GM12878 (cell line): ENCODE results near the gene GUCY1B1. TPM values are rescaled to one million over a fixed set of nuclear protein-coding genes. Genes with fewer than 3 reads are reported as not detected.

Source experiments
- ATAC-seq: fragments of 200-7000 bp; cut with Tn5 transposase; 3 replicates; pipeline ENCODE4 v1.9.1; 2020; ENCODE audit warnings: mild to moderate bottlenecking, moderate library complexity
- BruUV-seq: library from RNA; stranded (reverse); fragments of 400-500 nt; replicated peaks from 2 replicates; lab custom pipeline; 2021; lab: Mats Ljungman, UMichigan
- CTCF ChIA-PET: fragments of 300-600 bp; sonication (Branson Sonifier 250); formaldehyde crosslinking; extraction: SDS; loops from one replicate; lab custom pipeline; 2021; ENCODE audit warnings: inconsistent platforms; lab: Yijun Ruan, JAX
- POLR2A ChIA-PET: fragments of 350-600 bp; formaldehyde crosslinking; extraction: SDS; loops from one replicate; lab custom pipeline; 2021; ENCODE audit warnings: inconsistent platforms; lab: Charles Lee
- RAD21 ChIA-PET: fragments of 300-600 bp; sonication (Branson Sonifier 250); formaldehyde crosslinking; loops from one replicate; lab custom pipeline; 2023; ENCODE audit warnings: antibody characterized with exemption; ENCODE audit not compliant: unreplicated experiment; lab: Charles Lee
- SMC1A ChIA-PET: fragments of 300-600 bp; sonication (Branson Sonifier 250); formaldehyde crosslinking; loops from one replicate; lab custom pipeline; 2023; ENCODE audit not compliant: unreplicated experiment, uncharacterized antibody; lab: Charles Lee
- DNase-seq: peaks from one replicate; pipeline ENCODE4 v3.0.0-alpha.2; 2011; ENCODE audit warnings: low read depth, low spot score
- FAIRE-seq: peaks from 3 replicates; lab custom pipeline; 2011; peaks lifted over from hg19 to GRCh38; lab: Jason Lieb, UNC
- H2AFZ ChIP-seq: 2 replicates; pipeline ENCODE4 v1.6.0; 2011; ENCODE audit warnings: low read depth, low read length, control low read depth; ENCODE audit not compliant: control insufficient read depth
- H3K27ac ChIP-seq: 2 replicates; pipeline ENCODE4 v1.5.1; 2011; ENCODE audit warnings: control low read depth; ENCODE audit not compliant: control insufficient read depth, insufficient read depth
- H3K27me3 ChIP-seq, 2 experiments: replicated peaks in 1 of 2; 2 replicates each; pipeline versions ENCODE4 v1.6.0 to v1.6.1; 2011; ENCODE audit warnings: low read length in 1 of 2; ENCODE audit not compliant: control insufficient read depth in 2 of 2, insufficient read depth in 2 of 2
- H3K36me3 ChIP-seq, 2 experiments: 2 replicates each; pipeline ENCODE4 v1.5.1; 2011; ENCODE audit warnings: low read length in 1 of 2; ENCODE audit not compliant: control insufficient read depth in 2 of 2, insufficient read depth in 2 of 2
- H3K4me1 ChIP-seq: 2 replicates; pipeline ENCODE4 v1.6.1; 2011; ENCODE audit warnings: mild to moderate bottlenecking, low read length, moderate library complexity, mixed read lengths; ENCODE audit not compliant: control insufficient read depth, insufficient read depth
- H3K4me2 ChIP-seq: 2 replicates; pipeline ENCODE4 v1.6.0; 2011; ENCODE audit warnings: control low read depth; ENCODE audit not compliant: control insufficient read depth, insufficient read depth
- H3K4me3 ChIP-seq: fragments of 200-600 bp; sonication (generic); 2 replicates; pipeline ENCODE4 v1.5.1; 2016
- H3K79me2 ChIP-seq: 2 replicates; pipeline ENCODE4 v1.6.0; 2011; ENCODE audit warnings: low read length; ENCODE audit not compliant: control insufficient read depth, insufficient read depth
- H3K9ac ChIP-seq: 2 replicates; pipeline ENCODE4 v1.8.0; 2011; ENCODE audit warnings: low read length, control low read depth, mixed read lengths; ENCODE audit not compliant: control insufficient read depth, insufficient read depth
- H3K9me3 ChIP-seq: replicated peaks from 3 replicates; pipeline ENCODE4 v1.5.1; 2011; ENCODE audit warnings: mild to moderate bottlenecking, low read length; ENCODE audit not compliant: control insufficient read depth, insufficient read depth
- H4K20me1 ChIP-seq: 2 replicates; pipeline ENCODE4 v1.6.0; 2011; ENCODE audit not compliant: control insufficient read depth, insufficient read depth
- ATF7 ChIP-seq: fragments of 450-650 bp; IDR thresholded peaks from 2 replicates; pipeline ENCODE4 v1.6.1; 2016; ENCODE audit warnings: low read depth, mild to moderate bottlenecking
- CUX1 ChIP-seq: IDR thresholded peaks from 2 replicates; pipeline ENCODE4 v1.6.1; 2012; ENCODE audit warnings: improper control_type of control experiment, low read depth, low read length; ENCODE audit not compliant: insufficient replicate concordance
- EED ChIP-seq: sonication (generic); IDR thresholded peaks from 2 replicates; pipeline ENCODE4 v1.6.1; 2016; ENCODE audit warnings: antibody characterized with exemption, low read depth
- GATAD2B ChIP-seq: fragments of 450-650 bp; conservative IDR thresholded peaks from 2 replicates; pipeline ENCODE4 v1.6.1; 2017; ENCODE audit warnings: low read depth, mild to moderate bottlenecking, moderate library complexity
- MTA3 ChIP-seq: IDR thresholded peaks from 2 replicates; pipeline ENCODE4 v1.6.1; 2012; ENCODE audit warnings: low read length, inconsistent platforms, borderline replicate concordance
- NFYB ChIP-seq: IDR thresholded peaks from 2 replicates; pipeline ENCODE4 v1.6.1; 2011; ENCODE audit warnings: low read depth, mild to moderate bottlenecking, low read length, improper control_type of control experiment, moderate library complexity; ENCODE audit not compliant: insufficient read depth
- PML ChIP-seq: IDR thresholded peaks from 2 replicates; pipeline ENCODE4 v1.6.1; 2012; ENCODE audit warnings: low read length, inconsistent platforms
- RELA ChIP-seq: fragments of 450-650 bp; IDR thresholded peaks from 2 replicates; pipeline ENCODE4 v1.8.0; 2014; ENCODE audit warnings: borderline replicate concordance; ENCODE audit not compliant: partially characterized antibody
- SIN3A ChIP-seq: IDR thresholded peaks from 2 replicates; pipeline ENCODE4 v1.6.1; 2012; ENCODE audit warnings: low read depth, low read length, improper control_type of control experiment
- SRF ChIP-seq, 2 experiments: IDR thresholded peaks; 2 replicates each; pipeline ENCODE4 v1.6.1; 2011; ENCODE audit warnings: low read depth in 2 of 2, low read length in 2 of 2, mild to moderate bottlenecking in 1 of 2, moderate library complexity in 1 of 2
- STAT1 ChIP-seq: fragments of 450-650 bp; conservative IDR thresholded peaks from 2 replicates; pipeline ENCODE4 v1.6.1; 2014; ENCODE audit warnings: antibody characterized with exemption, mild to moderate bottlenecking
- TCF12 ChIP-seq: IDR thresholded peaks from 2 replicates; pipeline ENCODE4 v1.6.1; 2011; ENCODE audit warnings: low read depth, mild to moderate bottlenecking, low read length
- USF1 ChIP-seq: IDR thresholded peaks from 2 replicates; pipeline ENCODE4 v1.6.1; 2011; ENCODE audit warnings: borderline replicate concordance, low read depth, mild to moderate bottlenecking, moderate library complexity, mixed read lengths, low read length; ENCODE audit not compliant: insufficient read depth; ENCODE audit errors: extremely low read length
- ZBTB33 ChIP-seq: fragments of 450-650 bp; IDR thresholded peaks from 2 replicates; pipeline ENCODE4 v1.6.1; 2017; ENCODE audit warnings: mild to moderate bottlenecking
- ZNF274 ChIP-seq: IDR thresholded peaks from one replicate; pipeline ENCODE4 v1.8.0; 2011; ENCODE audit not compliant: insufficient read length, insufficient read depth
- WGBS: methylation state at CpG from one replicate; pipeline ENCODE4 v1.1.6; 2016; ENCODE audit warnings: low lambda C conversion rate; ENCODE audit not compliant: insufficient replicate concordance, insufficient coverage; ENCODE audit errors: missing lambda C conversion rate; 5-methylcytosine and 5-hydroxymethylcytosine counted together
- in situ Hi-C: fragments of 300-500 bp; cut with MboI; formaldehyde crosslinking; loops from 9 replicates; pipeline ENCODE4 v1.14.3; 2018; ENCODE audit warnings: mixed read lengths
- intact Hi-C: fragments of 100-400 bp; cut with micrococcal nuclease; formaldehyde crosslinking; loops from one replicate; pipeline ENCODE4 v1.14.2; 2022; ENCODE audit not compliant: unreplicated experiment
- polyA plus RNA-seq, 11 experiments: library from polyadenylated mRNA; depleted of rRNA in 4 of 11; unstranded in 6 of 11; stranded (reverse) in 5 of 11; fragments of >200 nt; fragmentation: Nextera tagmentation in 4 of 11; fragmentation: Illumina TruSeq in 1 of 11; extraction: Ambion mirVana in 4 of 11; extraction: Trizol in 1 of 11; gene quantifications; 1 replicate in 1 of 11; 2 replicates in 10 of 11; pipeline versions ENCODE4 v1.2.1 to v1.2.3, GENCODE V29; 2011 to 2016; ENCODE audit warnings: inconsistent platforms in 2 of 11, missing spikeins in 2 of 11, low read depth in 1 of 11
- total RNA-seq, 4 experiments: library from RNA; depleted of rRNA in 3 of 4; stranded (reverse); fragments of >200 nt in 3 of 4; fragmentation: Illumina TruSeq in 1 of 4; extraction: Trizol in 1 of 4; gene quantifications; 2 replicates each; pipeline versions ENCODE4 v1.2.1 to v1.2.3, GENCODE V29; 2013 to 2021

Gene GUCY1B1
- total and polyA plus RNA-seq, 10 of the 15 experiments (the other 5 are each of a cell fraction or from before 2014, with no cell fraction given), result 0.60 to 38.5 (median 1.4) TPM

- no peak for TF ChIP-seq CUX1
- TF ChIP-seq ATF7, result no peak
- TF ChIP-seq PML, result no peak
- no peak for TF ChIP-seq TCF12
- no peak for TF ChIP-seq NFYB
These were observed 34.1 kb upstream of the GUCY1B1 start (continued) for GRCh38 chr4:155724731-155725130.

- intact Hi-C loops (no loop called here), in situ Hi-C loops (no loop called here)
- 11% methylated on average over 3 of the region's 3 CpGs for WGBS
- H4K20me1 ChIP-seq, result no peaks in the 10 kb centered on the region
- FAIRE-seq (no peak), DNase-seq (no peak), ATAC-seq (no peak)
- ChIA-PET RAD21 (interaction anchor here (0.5 to 1.9 kb wide), 10 partner anchors 16 to 355 kb away, joined by 3 to 11 read pairs (median 3); partner anchors contain the start of genes CTSO and GUCY1B1), POLR2A (interaction anchor here (0.7 to 1.5 kb wide), 3 partner anchors 11 to 203 kb away, joined by 3 read pairs; no protein-coding TSS in a partner anchor), CTCF (interaction anchor here (0.5 to 3.0 kb wide), 6 partner anchors 10 to 1323 kb away, joined by 3 to 16 read pairs (median 3); no protein-coding TSS in a partner anchor), SMC1A (interaction anchor here (0.8 to 2.5 kb wide), 13 partner anchors 10 to 74 kb away, joined by 3 to 14 read pairs (median 4); no protein-coding TSS in a partner anchor)
- no peaks in the 10 kb centered on the region for H3K79me2 ChIP-seq
- H2AFZ ChIP-seq, result no peak overlapping the region
- no peaks in the 10 kb centered on the region for H3K27me3 ChIP-seq
- H3K9ac ChIP-seq, result no peak overlapping the region
- no TSS peak for BruUV-seq
- no peak overlapping the region for H3K4me3 ChIP-seq
- no peaks in the 10 kb centered on the region for H3K4me1 ChIP-seq
- H3K4me2 ChIP-seq, result no peak overlapping the region
- no peaks in the 10 kb centered on the region for H3K9me3 ChIP-seq
- no peaks in the 10 kb centered on the region for H3K36me3 ChIP-seq
- no peak overlapping the region for H3K27ac ChIP-seq
- TF ChIP-seq SIN3A (no peak), GATAD2B (no peak), EED (no peak), RELA (no peak), STAT1 (no peak), PML (no peak), ZBTB33 (no peak), ZNF274 (no peak), USF1 (no peak), SRF (IDR thresholded peaks at IDR 0.05; ENCODE audit: low read depth in 2 of 2, low read length in 2 of 2) (no peak), MTA3 (no peak)
These were observed 24.8 kb upstream of the GUCY1B1 start for GRCh38 chr4:155734065-155734464.
